ENCODE data around the gene IL17RB.

IL17RB gene

DNA sequence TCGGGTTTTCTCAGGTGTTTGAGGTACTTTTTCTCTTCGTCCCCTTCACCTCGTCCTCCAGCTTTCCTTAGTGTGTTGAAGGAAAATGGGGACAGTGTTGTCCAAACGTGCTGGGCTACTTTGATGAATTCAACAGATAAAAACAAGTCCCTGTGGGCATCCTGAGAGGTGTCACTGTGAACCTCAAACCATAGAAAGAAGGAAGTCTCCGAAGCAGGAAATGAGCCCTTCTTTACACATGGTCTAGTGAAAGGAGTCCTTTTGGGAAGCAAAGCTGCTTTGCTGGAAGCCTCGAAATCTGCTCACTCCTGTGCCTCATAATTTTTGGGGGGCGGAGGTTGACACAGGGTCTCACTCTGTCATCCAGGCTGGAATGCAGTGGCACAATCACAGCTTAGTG, 10.6 kb downstream of the IL17RB start:
- Histone ChIP-seq H3K9me2 (replicated peaks; ENCODE audit: insufficient read depth, low read length) (no peaks in the 10 kb centered on the region), H2AFZ (ENCODE audit: low read depth, low read length, severe bottlenecking) (no peak overlapping the region), H3F3A (ENCODE audit: insufficient read depth) (peaks cover 3% of the 10 kb centered on the region; the same call in 1 of the 2 replicates), H3K79me2 (ENCODE audit: insufficient read depth, low read length) (no peaks in the 10 kb centered on the region), H3K27me3 (ENCODE audit: low read length) (no peaks in the 10 kb centered on the region), H3K27ac (ENCODE audit: low read depth, low read length) (no peak overlapping the region), H3K9ac (ENCODE audit: low read length) (no peak overlapping the region), H3K4me2 (ENCODE audit: low read depth, low read length, poor library complexity, severe bottlenecking) (no peak overlapping the region), H3K36me3 (ENCODE audit: low read length) (peaks cover 20% of the 10 kb centered on the region), H3K9me3 (ENCODE audit: insufficient read depth, low read length) (no peaks in the 10 kb centered on the region), H4K20me1 (ENCODE audit: low read depth, low read length) (no peaks in the 10 kb centered on the region), H3K4me3 (ENCODE audit: insufficient read depth, low read length, poor library complexity, severe bottlenecking) (no peak overlapping the region)
- TF ChIP-seq EZH2phosphoT487 (conservative IDR thresholded peaks at IDR 0.05; ENCODE audit: low read length) = no peak
- TF ChIP-seq, protein P1, sequence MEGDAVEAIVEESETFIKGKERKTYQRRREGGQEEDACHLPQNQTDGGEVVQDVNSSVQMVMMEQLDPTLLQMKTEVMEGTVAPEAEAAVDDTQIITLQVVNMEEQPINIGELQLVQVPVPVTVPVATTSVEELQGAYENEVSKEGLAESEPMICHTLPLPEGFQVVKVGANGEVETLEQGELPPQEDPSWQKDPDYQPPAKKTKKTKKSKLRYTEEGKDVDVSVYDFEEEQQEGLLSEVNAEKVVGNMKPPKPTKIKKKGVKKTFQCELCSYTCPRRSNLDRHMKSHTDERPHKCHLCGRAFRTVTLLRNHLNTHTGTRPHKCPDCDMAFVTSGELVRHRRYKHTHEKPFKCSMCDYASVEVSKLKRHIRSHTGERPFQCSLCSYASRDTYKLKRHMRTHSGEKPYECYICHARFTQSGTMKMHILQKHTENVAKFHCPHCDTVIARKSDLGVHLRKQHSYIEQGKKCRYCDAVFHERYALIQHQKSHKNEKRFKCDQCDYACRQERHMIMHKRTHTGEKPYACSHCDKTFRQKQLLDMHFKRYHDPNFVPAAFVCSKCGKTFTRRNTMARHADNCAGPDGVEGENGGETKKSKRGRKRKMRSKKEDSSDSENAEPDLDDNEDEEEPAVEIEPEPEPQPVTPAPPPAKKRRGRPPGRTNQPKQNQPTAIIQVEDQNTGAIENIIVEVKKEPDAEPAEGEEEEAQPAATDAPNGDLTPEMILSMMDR (IDR thresholded peaks at IDR 0.05; ENCODE audit: insufficient read depth, low read length, poor library complexity, severe bottlenecking) = no peak

DNA sequence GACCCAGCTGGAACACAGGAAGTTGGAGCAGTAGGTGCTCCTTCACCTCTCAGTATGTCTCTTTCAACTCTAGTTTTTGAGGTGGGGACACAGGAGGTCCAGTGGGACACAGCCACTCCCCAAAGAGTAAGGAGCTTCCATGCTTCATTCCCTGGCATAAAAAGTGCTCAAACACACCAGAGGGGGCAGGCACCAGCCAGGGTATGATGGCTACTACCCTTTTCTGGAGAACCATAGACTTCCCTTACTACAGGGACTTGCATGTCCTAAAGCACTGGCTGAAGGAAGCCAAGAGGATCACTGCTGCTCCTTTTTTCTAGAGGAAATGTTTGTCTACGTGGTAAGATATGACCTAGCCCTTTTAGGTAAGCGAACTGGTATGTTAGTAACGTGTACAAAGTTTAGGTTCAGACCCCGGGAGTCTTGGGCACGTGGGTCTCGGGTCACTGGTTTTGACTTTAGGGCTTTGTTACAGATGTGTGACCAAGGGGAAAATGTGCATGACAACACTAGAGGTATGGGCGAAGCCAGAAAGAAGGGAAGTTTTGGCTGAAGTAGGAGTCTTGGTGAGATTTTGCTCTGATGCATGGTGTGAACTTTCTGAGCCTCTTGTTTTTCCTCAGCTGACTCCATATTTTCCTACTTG, 11.9 kb downstream of the IL17RB start:
- Histone ChIP-seq H3K27ac (ENCODE audit: low read depth, low read length) (no peak overlapping the region), H3K4me2 (ENCODE audit: low read depth, low read length, poor library complexity, severe bottlenecking) (no peak overlapping the region), H3K9me2 (replicated peaks; ENCODE audit: insufficient read depth, low read length) (no peaks in the 10 kb centered on the region), H3K4me3 (ENCODE audit: insufficient read depth, low read length, poor library complexity, severe bottlenecking) (no peak overlapping the region), H3K36me3 (ENCODE audit: low read length) (peaks cover 23% of the 10 kb centered on the region), H3K9ac (ENCODE audit: low read length) (no peak overlapping the region), H3K79me2 (ENCODE audit: insufficient read depth, low read length) (no peaks in the 10 kb centered on the region), H3F3A (ENCODE audit: insufficient read depth) (peaks cover 3% of the 10 kb centered on the region; the same call in 1 of the 2 replicates), H2AFZ (ENCODE audit: low read depth, low read length, severe bottlenecking) (no peak overlapping the region), H3K9me3 (ENCODE audit: insufficient read depth, low read length) (no peaks in the 10 kb centered on the region), H3K27me3 (ENCODE audit: low read length) (no peaks in the 10 kb centered on the region), H4K20me1 (ENCODE audit: low read depth, low read length) (no peaks in the 10 kb centered on the region)
- TF ChIP-seq EZH2phosphoT487 (conservative IDR thresholded peaks at IDR 0.05; ENCODE audit: low read length) = no peak
- TF ChIP-seq, protein P1 (IDR thresholded peaks at IDR 0.05; ENCODE audit: insufficient read depth, low read length, poor library complexity, severe bottlenecking) = no peak

DNA sequence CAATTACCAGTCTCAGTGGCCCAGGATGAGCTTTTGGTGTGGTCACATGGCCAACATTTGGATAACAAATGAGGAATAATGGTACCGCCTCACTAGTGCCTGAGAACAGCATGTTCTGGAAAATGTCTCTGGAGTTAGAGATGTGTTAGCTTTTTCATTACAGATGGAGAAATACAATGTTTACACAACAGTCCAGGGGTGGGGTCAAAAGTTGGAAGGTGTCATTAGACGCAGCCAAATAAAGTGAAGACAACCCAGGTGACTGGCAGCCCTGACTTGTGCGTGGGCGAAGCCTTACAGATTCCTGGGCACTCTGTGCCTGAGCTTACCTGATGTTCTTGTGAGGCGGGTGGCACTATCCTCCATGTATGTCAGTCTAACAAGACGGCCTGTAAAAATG, 12.8 kb downstream of the IL17RB start:
- peaks cover 3% of the 10 kb centered on the region; the same call in 1 of the 2 replicates for H3F3A ChIP-seq (ENCODE audit: insufficient read depth)
- no peak overlapping the region for H2AFZ ChIP-seq (ENCODE audit: low read depth, low read length, severe bottlenecking)
- H4K20me1 ChIP-seq (ENCODE audit: low read depth, low read length) = no peaks in the 10 kb centered on the region
- H3K27me3 ChIP-seq (ENCODE audit: low read length) = no peaks in the 10 kb centered on the region
- no peak for TF ChIP-seq EZH2phosphoT487 (conservative IDR thresholded peaks at IDR 0.05; ENCODE audit: low read length)
- TF ChIP-seq, protein P1 (IDR thresholded peaks at IDR 0.05; ENCODE audit: insufficient read depth, low read length, poor library complexity, severe bottlenecking) = no peak
- no peak overlapping the region for H3K4me2 ChIP-seq (ENCODE audit: low read depth, low read length, poor library complexity, severe bottlenecking)
- H3K27ac ChIP-seq (ENCODE audit: low read depth, low read length) = no peak overlapping the region
- H3K9me2 ChIP-seq (replicated peaks; ENCODE audit: insufficient read depth, low read length) = no peaks in the 10 kb centered on the region
- H3K79me2 ChIP-seq (ENCODE audit: insufficient read depth, low read length) = no peaks in the 10 kb centered on the region
- no peak overlapping the region for H3K9ac ChIP-seq (ENCODE audit: low read length)
- peaks cover 21% of the 10 kb centered on the region for H3K36me3 ChIP-seq (ENCODE audit: low read length)
- no peak overlapping the region for H3K4me3 ChIP-seq (ENCODE audit: insufficient read depth, low read length, poor library complexity, severe bottlenecking)
- H3K9me3 ChIP-seq (ENCODE audit: insufficient read depth, low read length) = no peaks in the 10 kb centered on the region
